Hematopoietic multipotent progenitor cell treated with erythropoietin and hydrocortisone succinate and interleukin-3 and kit ligand, for 6 days (in vitro differentiated cells): Measurements from ENCODE around the gene NMNAT3.

Experiments used
- DNase-seq: peaks from one replicate; pipeline ENCODE4 v3.0.0-alpha.2; 2015

Gene NMNAT3

GRCh38 chr3:139517321-139518065 is 160.3 kb downstream of the NMNAT3 start:
- no peak for DNase-seq

- no peak for DNase-seq
Measured at GRCh38 chr3:139514741-139515140, 163.0 kb downstream of the NMNAT3 start.
